ENCODE data around the gene STX4. TPM values are rescaled to one million over a fixed set of nuclear protein-coding genes. Genes with fewer than 3 reads are reported as not detected.

The STX4 gene
- total and polyA plus RNA-seq, 9 of the 15 experiments (the other 6 are each of a cell fraction or from before 2014, with no cell fraction given): 3.2 to 48.0 (median 21.5) TPM

DNA sequence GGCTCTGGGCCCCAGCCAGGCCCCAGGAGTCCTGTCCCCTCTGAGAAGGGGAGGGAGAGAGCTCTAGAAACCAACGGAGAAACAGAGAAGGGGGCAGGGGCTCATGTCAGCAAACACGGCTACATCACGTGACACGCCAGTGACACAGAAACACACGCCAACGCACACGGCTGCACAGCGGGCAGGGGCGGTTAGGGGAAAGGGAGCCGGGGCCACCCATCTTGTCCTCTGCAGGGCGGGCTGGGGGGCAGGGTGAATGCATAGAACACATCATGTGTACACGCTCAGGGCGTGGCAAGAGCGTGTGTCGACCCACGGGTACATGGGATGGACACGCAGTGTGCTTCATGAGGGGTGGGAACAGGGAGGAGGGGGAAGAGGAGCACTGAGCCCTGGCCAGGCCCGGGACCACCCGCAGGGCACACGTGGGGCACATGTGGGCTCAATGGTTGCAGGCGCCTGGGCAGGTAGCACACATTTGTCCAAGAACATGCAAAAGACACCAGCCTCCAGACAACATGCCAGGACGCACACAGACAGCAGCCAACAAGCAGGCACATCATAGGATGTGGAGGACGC lies 43.8 kb upstream of the STX4 start:
- no peaks in the 10 kb centered on the region for H4K20me1 ChIP-seq (replicated peaks; ENCODE audit: control insufficient read depth, insufficient read depth, low read length)
- peaks cover 24 to 66% of the 10 kb centered on the region in 2 experiments for H3K4me1 ChIP-seq (replicated peaks in 1 of 2; ENCODE audit: control insufficient read depth in 2 of 2, insufficient read depth in 2 of 2, low read length in 2 of 2)
- H3K36me3 ChIP-seq (ENCODE audit: control insufficient read depth, insufficient read depth, low read length): peaks cover 22% of the 10 kb centered on the region; the same call in 1 of the 3 replicates
- no peaks in the 10 kb centered on the region for H3K27me3 ChIP-seq (ENCODE audit: control insufficient read depth in 2 of 2, insufficient read depth in 2 of 2, low read length in 2 of 2)
- FAIRE-seq: no peak
- ATAC-seq: no peak
- in situ Hi-C loops (cut with MboI): loop anchor here (10.0 to 25.0 kb wide), 3 partner anchors 305 to 448 kb away; partner anchors contain the start of genes COX6A2 and ZNF843
- POLR2A ChIA-PET: interaction anchor here (1.0 kb wide), 1 partner anchor 239 kb away, joined by 6 read pairs; no protein-coding TSS in a partner anchor
- no TSS peak for BruUV-seq (replicated peaks)
- CTCF ChIA-PET (ENCODE audit: low intra/inter-chr PET ratio): no interaction called here
- intact Hi-C loops (cut with micrococcal nuclease): loop anchor here (5.0 to 10.0 kb wide), 4 partner anchors 43 to 305 kb away; partner anchors contain the start of genes STX4, ZNF646 and ZNF668
- no peak for DNase-seq (ENCODE audit: extremely low read depth in 1 of 4, low spot score in 3 of 4)
- no peak overlapping the region for H3K9ac ChIP-seq (ENCODE audit: insufficient read depth in 1 of 2, low read depth in 2 of 2, low read length in 2 of 2)
- no peak overlapping the region for H3K4me3 ChIP-seq
- no peak overlapping the region for H2AFZ ChIP-seq (ENCODE audit: low read depth, low read length)
- H3K79me2 ChIP-seq (ENCODE audit: control insufficient read depth, insufficient read depth, low read length): peaks cover 15% of the 10 kb centered on the region
- no peak overlapping the region for H3K27ac ChIP-seq (ENCODE audit: extremely low read depth, low read depth, low read length)
- H3K4me2 ChIP-seq (ENCODE audit: insufficient read depth, low read length): no peak overlapping the region
- H3K9me1 ChIP-seq (ENCODE audit: control insufficient read depth, insufficient read depth, low read length): no peaks in the 10 kb centered on the region
- TF ChIP-seq POLR2G (IDR thresholded peaks at IDR 0.05; ENCODE audit: low read depth, low read length): peak; percentile 67
- TF ChIP-seq PHB2 (IDR thresholded peaks at IDR 0.05; ENCODE audit: low read depth): no peak
- TF ChIP-seq RBFOX2 (IDR thresholded peaks at IDR 0.05; ENCODE audit: low read depth, low read length): 0 out of 2 replicates have a peak, but pooled peaks have one; percentile 29
- no peaks in the 10 kb centered on the region for H3K9me3 ChIP-seq (replicated peaks; ENCODE audit: control insufficient read depth, insufficient read depth, low read depth, low read length)
- WGBS (ENCODE audit: insufficient coverage, low coverage, missing lambda C conversion rate): 65% methylated on average over 7 of the region's 23 CpGs

DNA sequence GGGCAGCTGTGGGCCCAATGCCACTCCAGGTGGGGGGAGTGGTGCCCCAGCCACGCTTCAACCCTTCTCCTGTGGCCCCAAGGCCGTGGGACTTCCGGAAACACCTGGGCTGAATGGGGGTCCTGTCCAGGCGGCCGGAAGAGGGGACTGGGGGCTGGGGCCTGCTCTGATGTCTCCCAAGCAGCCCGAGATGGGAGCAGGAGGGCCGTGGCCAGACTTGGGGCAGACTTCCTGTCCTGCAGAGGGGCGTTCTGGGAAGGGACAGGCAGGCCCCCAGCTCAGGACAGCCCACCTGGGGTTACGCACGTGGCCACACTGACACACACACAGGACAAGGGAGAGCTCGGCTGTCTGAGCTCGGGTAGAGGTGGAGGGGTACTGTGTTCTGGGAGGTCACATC lies 43.3 kb upstream of the STX4 start:
- no peak for DNase-seq (ENCODE audit: extremely low read depth in 1 of 4, low spot score in 3 of 4)
- no peak for FAIRE-seq
- H3K36me3 ChIP-seq (ENCODE audit: control insufficient read depth, insufficient read depth, low read length): peaks cover 19% of the 10 kb centered on the region; the same call in 1 of the 3 replicates
- TF ChIP-seq POLR2G (IDR thresholded peaks at IDR 0.05; ENCODE audit: low read depth, low read length) (peak; percentile 46), BDP1 (IDR thresholded peaks at IDR 0.05; ENCODE audit: insufficient read depth, insufficient read length) (no peak)
- no peak overlapping the region for H3K4me3 ChIP-seq
- no peaks in the 10 kb centered on the region for H3K9me1 ChIP-seq (ENCODE audit: control insufficient read depth, insufficient read depth, low read length)
- H3K4me2 ChIP-seq (ENCODE audit: insufficient read depth, low read length): no peak overlapping the region
- ChIA-PET CTCF (ENCODE audit: low intra/inter-chr PET ratio) (no interaction called here), POLR2A (interaction anchor here (1.0 kb wide), 1 partner anchor 238 kb away, joined by 6 read pairs; no protein-coding TSS in a partner anchor)
- no peak for ATAC-seq
- H3K27ac ChIP-seq (ENCODE audit: extremely low read depth, low read depth, low read length): no peak overlapping the region
- 71% methylated on average over 12 of the region's 12 CpGs for WGBS (ENCODE audit: insufficient coverage, low coverage, missing lambda C conversion rate)
- peaks cover 24 to 60% of the 10 kb centered on the region in 2 experiments for H3K4me1 ChIP-seq (replicated peaks in 1 of 2; ENCODE audit: control insufficient read depth in 2 of 2, insufficient read depth in 2 of 2, low read length in 2 of 2)
- no peaks in the 10 kb centered on the region for H3K9me3 ChIP-seq (replicated peaks; ENCODE audit: control insufficient read depth, insufficient read depth, low read depth, low read length)
- no peaks in the 10 kb centered on the region for H4K20me1 ChIP-seq (replicated peaks; ENCODE audit: control insufficient read depth, insufficient read depth, low read length)
- BruUV-seq (replicated peaks): no TSS peak
- peaks cover 13% of the 10 kb centered on the region for H3K79me2 ChIP-seq (ENCODE audit: control insufficient read depth, insufficient read depth, low read length)
- H2AFZ ChIP-seq (ENCODE audit: low read depth, low read length): no peak overlapping the region
- no peaks in the 10 kb centered on the region for H3K27me3 ChIP-seq (ENCODE audit: control insufficient read depth in 2 of 2, insufficient read depth in 2 of 2, low read length in 2 of 2)
- intact Hi-C loops (cut with micrococcal nuclease) (loop anchor here (5.0 kb wide), 2 partner anchors 42 to 82 kb away; partner anchors contain the start of genes STX4, ZNF646 and ZNF668), in situ Hi-C loops (cut with MboI) (loop anchor here (10.0 to 25.0 kb wide), 2 partner anchors 325 to 447 kb away; partner anchors contain the start of genes COX6A2 and ZNF843)
- 0 out of 4 replicates have a peak overlapping the region, but pooled peaks of 1 of the 2 experiments have one; percentile 49 for H3K9ac ChIP-seq (ENCODE audit: insufficient read depth in 1 of 2, low read depth in 2 of 2, low read length in 2 of 2)

Measured in K562 (cell line).